Caki2 (cell line): ENCODE measurements around the gene TOM1L2. TPM values are rescaled to one million over a fixed set of nuclear protein-coding genes. Genes with fewer than 3 reads are reported as not detected.
A peak's percentile ranks its signal among the peaks of the same experiment; 100 is the strongest.
"Not testable (repeated sequence)": the region's sequence is repeated elsewhere in the genome, so short reads cannot be mapped to it uniquely, and the experiment has no call there.

Experiments
- DNase-seq: peaks from one replicate; pipeline ENCODE4 v3.0.0-alpha.2; 2015; ENCODE audit warnings: low read depth
- in situ Hi-C: cut with HindIII; loops from 2 replicates; pipeline ENCODE4 v1.10.0; 2016; ENCODE audit warnings: low sequenced_read_pairs, low pct_unique_long_range_greater_than_20kb, mixed read lengths
- total RNA-seq: library from RNA; depleted of rRNA; stranded (reverse); fragments of >200 nt; shearing (Covaris generic); gene quantifications from 2 replicates; pipeline ENCODE4 v1.2.3, GENCODE V29; 2014; ENCODE audit warnings: low replicate concordance

The TOM1L2 gene
- total RNA-seq, 1 experiment from 2014 or later, result 6.4 TPM

GRCh38 chr17:17978481-17979424, 6.6 kb upstream of the TOM1L2 start:
- in situ Hi-C loops, result no loop called here
- no peak for DNase-seq

GRCh38 chr17:17976931-17977570, 4.9 kb upstream of the TOM1L2 start:
- no peak for DNase-seq
- in situ Hi-C loops, result no loop called here

- DNase-seq, result no peak
- in situ Hi-C loops, result no loop called here
Observed at GRCh38 chr17:17975436-17975835, 3.2 kb upstream of the TOM1L2 start.

GRCh38 chr17:17972952-17973254, 703 bp upstream of the TOM1L2 start:
- in situ Hi-C loops, result no loop called here
- no peak for DNase-seq

GRCh38 chr17:17971431-17972125, 622 bp downstream of the TOM1L2 start:
- peak; percentile 36 for DNase-seq
- in situ Hi-C loops, result no loop called here

GRCh38 chr17:17970699-17971430, 1.3 kb downstream of the TOM1L2 start:
- in situ Hi-C loops, result no loop called here
- no peak for DNase-seq

- in situ Hi-C loops, result no loop called here
- DNase-seq, result no peak
Observed at GRCh38 chr17:17966399-17966798, 5.8 kb downstream of the TOM1L2 start.

GRCh38 chr17:17965152-17965721, 7.0 kb downstream of the TOM1L2 start:
- in situ Hi-C loops, result no loop called here
- no peak for DNase-seq

- in situ Hi-C loops, result no loop called here
- DNase-seq, result no peak
Observed at GRCh38 chr17:17964710-17965109, 7.5 kb downstream of the TOM1L2 start.

GRCh38 chr17:17963694-17964436, 8.3 kb downstream of the TOM1L2 start:
- DNase-seq, result no peak
- in situ Hi-C loops, result no loop called here

- no peak for DNase-seq
- in situ Hi-C loops, result no loop called here
Observed at GRCh38 chr17:17963066-17963465, 9.1 kb downstream of the TOM1L2 start.

- in situ Hi-C loops, result no loop called here
- DNase-seq, result no peak
Observed at GRCh38 chr17:17960500-17961030, 11.6 kb downstream of the TOM1L2 start.

GRCh38 chr17:17959520-17960361, 12.5 kb downstream of the TOM1L2 start:
- peak; percentile 73 for DNase-seq

GRCh38 chr17:17958982-17959381, 13.2 kb downstream of the TOM1L2 start:
- DNase-seq, result no peak
- in situ Hi-C loops, result no loop called here

More at GRCh38 chr17:17959520-17960361, 12.5 kb downstream of the TOM1L2 start:
- in situ Hi-C loops, result no loop called here

GRCh38 chr17:17957584-17957916, 14.7 kb downstream of the TOM1L2 start:
- DNase-seq, result no peak
- in situ Hi-C loops, result no loop called here

- DNase-seq, in situ Hi-C loops: not testable (repeated sequence)
Observed at GRCh38 chr17:17955790-17956341, 16.3 kb downstream of the TOM1L2 start.
